Measurements from ENCODE around the gene RERE. TPM values are rescaled to one million over a fixed set of nuclear protein-coding genes. Genes with fewer than 3 reads are reported as not detected.

Gene RERE
- total RNA-seq, 4 donors from 2014 or later, result 86.4 to 111 (median 103) TPM

- DNase-seq (ENCODE audit: low spot score in 2 of 2), result no peak
- Histone ChIP-seq H3K27ac (peak overlapping the region in 1 of 4 donors; percentile 41), H3K4me3 (no peak overlapping the region), H3K36me3 (peaks cover 0 to 22% (median 0%) of the 10 kb centered on the region in 3 donors), H3K27me3 (no peaks in the 10 kb centered on the region), H3K4me1 (peaks cover 0 to 20% (median 2%) of the 10 kb centered on the region in 4 donors), H3K9me3 (no peaks in the 10 kb centered on the region)
- TF ChIP-seq CTCF (IDR thresholded peaks at IDR 0.05), result no peak
- TF ChIP-seq EP300 (IDR thresholded peaks at IDR 0.05), result no peak
- no peak for TF ChIP-seq POLR2A (IDR thresholded peaks at IDR 0.05)
- 78 to 80% methylated on average over 1 of the region's 1 CpG for WGBS, 2 donors
Observed at GRCh38 chr1:8540971-8541370, 276.5 kb downstream of the RERE start.

GRCh38 chr1:8540261-8540941 is 277.0 kb downstream of the RERE start:
- no peaks in the 10 kb centered on the region for H3K9me3 ChIP-seq
- H3K4me1 ChIP-seq, result peaks cover 0 to 24% (median 3%) of the 10 kb centered on the region in 4 donors
- no peak overlapping the region for H3K4me3 ChIP-seq
- H3K27ac ChIP-seq, result peak overlapping the region in 1 of 4 donors; percentile 58
- DNase-seq (ENCODE audit: low spot score in 2 of 2), result no peak
- TF ChIP-seq CTCF (IDR thresholded peaks at IDR 0.05) (no peak), EP300 (IDR thresholded peaks at IDR 0.05) (no peak), POLR2A (IDR thresholded peaks at IDR 0.05) (no peak)
- peaks cover 0 to 22% (median 0%) of the 10 kb centered on the region in 3 donors for H3K36me3 ChIP-seq
- H3K27me3 ChIP-seq, result no peaks in the 10 kb centered on the region
- 60 to 66% methylated on average over 3 of the region's 3 CpGs for WGBS, 2 donors

GRCh38 chr1:8539683-8540082 is 277.8 kb downstream of the RERE start:
- WGBS, 2 donors, result 89 to 90% methylated on average over 4 of the region's 4 CpGs
- DNase-seq (ENCODE audit: low spot score in 2 of 2), result no peak
- H3K27ac ChIP-seq, result peak overlapping the region in 1 of 4 donors; percentile 58
- H3K4me3 ChIP-seq, result no peak overlapping the region
- no peaks in the 10 kb centered on the region for H3K9me3 ChIP-seq
- TF ChIP-seq EP300 (IDR thresholded peaks at IDR 0.05) (no peak), CTCF (IDR thresholded peaks at IDR 0.05) (no peak), POLR2A (IDR thresholded peaks at IDR 0.05) (no peak)
- peaks cover 0 to 31% (median 6%) of the 10 kb centered on the region in 4 donors for H3K4me1 ChIP-seq
- H3K27me3 ChIP-seq, result no peaks in the 10 kb centered on the region
- H3K36me3 ChIP-seq, result peaks cover 0 to 16% (median 0%) of the 10 kb centered on the region in 3 donors

- no peaks in the 10 kb centered on the region for H3K9me3 ChIP-seq
- 78 to 86% methylated on average over 3 of the region's 3 CpGs for WGBS, 2 donors
- peaks cover 0 to 32% (median 6%) of the 10 kb centered on the region in 4 donors for H3K4me1 ChIP-seq
- no peak for DNase-seq (ENCODE audit: low spot score in 2 of 2)
- TF ChIP-seq POLR2A (IDR thresholded peaks at IDR 0.05), result no peak
- no peak for TF ChIP-seq EP300 (IDR thresholded peaks at IDR 0.05)
- no peak for TF ChIP-seq CTCF (IDR thresholded peaks at IDR 0.05)
- H3K27me3 ChIP-seq, result no peaks in the 10 kb centered on the region
- no peak overlapping the region for H3K4me3 ChIP-seq
- H3K27ac ChIP-seq, result no peak overlapping the region
- peaks cover 0 to 11% (median 0%) of the 10 kb centered on the region in 3 donors for H3K36me3 ChIP-seq
Observed at GRCh38 chr1:8538502-8538901, 278.9 kb downstream of the RERE start.

GRCh38 chr1:8537991-8538390 is 279.4 kb downstream of the RERE start:
- H3K27ac ChIP-seq, result no peak overlapping the region
- 55 to 75% methylated on average over 2 of the region's 2 CpGs for WGBS, 2 donors
- TF ChIP-seq CTCF (IDR thresholded peaks at IDR 0.05) (no peak), EP300 (IDR thresholded peaks at IDR 0.05) (no peak), POLR2A (IDR thresholded peaks at IDR 0.05) (no peak)
- H3K27me3 ChIP-seq, result no peaks in the 10 kb centered on the region
- H3K4me3 ChIP-seq, result no peak overlapping the region
- peaks cover 0 to 11% (median 0%) of the 10 kb centered on the region in 3 donors for H3K36me3 ChIP-seq
- DNase-seq (ENCODE audit: low spot score in 2 of 2), result no peak
- H3K4me1 ChIP-seq, result peaks cover 0 to 32% (median 6%) of the 10 kb centered on the region in 4 donors
- no peaks in the 10 kb centered on the region for H3K9me3 ChIP-seq
